Progenitor cell of endocrine pancreas (in vitro differentiated cells): ENCODE measurements around the gene ZBTB21. TPM values are rescaled to one million over a fixed set of nuclear protein-coding genes. Genes with fewer than 3 reads are reported as not detected.

Source experiments
- DNase-seq: peaks from one replicate; pipeline ENCODE4 v3.0.0; 2021; ENCODE audit warnings: low spot score; ENCODE audit not compliant: unreplicated experiment
- H3K27ac Mint-ChIP-seq: 2 replicates; pipeline ENCODE4 v1.8.0; 2021; ENCODE audit warnings: mild to moderate bottlenecking, moderate library complexity, mixed read lengths
- H3K27me3 Mint-ChIP-seq: 2 replicates; pipeline ENCODE4 v1.8.0; 2021; ENCODE audit warnings: mixed read lengths
- H3K36me3 Mint-ChIP-seq: 2 replicates; pipeline ENCODE4 v1.8.0; 2022; ENCODE audit warnings: mixed read lengths; ENCODE audit not compliant: insufficient read depth
- H3K4me1 Mint-ChIP-seq: 2 replicates; pipeline ENCODE4 v1.8.0; 2021; ENCODE audit warnings: low read depth, mixed read lengths
- H3K4me3 Mint-ChIP-seq: 2 replicates; pipeline ENCODE4 v1.8.0; 2021; ENCODE audit warnings: low read depth, mild to moderate bottlenecking, moderate library complexity, mixed read lengths
- H3K9me3 Mint-ChIP-seq: 2 replicates; pipeline ENCODE4 v1.8.0; 2021; ENCODE audit warnings: low read depth, mixed read lengths
- total RNA-seq: library from RNA; stranded (reverse); gene quantifications from 2 replicates; pipeline ENCODE4 v1.2.1, GENCODE V29; 2021
- TF ChIP-seq, protein P1 (sequence below): fragments of 200-600 bp; sonication (generic); IDR thresholded peaks from one replicate; pipeline ENCODE4 v1.5.0; 2021; ENCODE audit warnings: antibody characterized with exemption, mild to moderate bottlenecking; ENCODE audit not compliant: unreplicated experiment

ZBTB21 gene
- total RNA-seq, 1 donor from 2014 or later, result 15.7 TPM

DNA sequence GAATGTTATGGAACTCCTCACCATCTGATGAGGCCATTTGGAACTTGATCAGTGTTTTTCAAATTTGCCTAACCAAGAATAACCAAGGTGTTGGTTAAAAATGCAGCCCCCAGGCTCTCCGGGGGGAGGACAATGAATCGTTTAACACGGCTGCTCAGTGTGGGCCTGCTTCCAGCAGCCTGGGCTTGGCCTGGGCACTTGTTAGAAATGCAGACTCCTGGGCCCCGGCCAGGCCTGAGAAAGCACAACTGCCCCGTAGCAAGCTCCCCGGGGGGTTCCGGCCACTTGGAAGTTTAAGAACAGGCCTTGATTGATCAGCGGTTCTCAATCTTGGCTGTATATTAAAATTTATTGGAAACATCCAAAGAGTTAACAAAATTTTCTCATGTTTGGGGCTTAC lies 33.5 kb downstream of the ZBTB21 start:
- H3K27ac Mint-ChIP-seq, result no peak overlapping the region
- TF ChIP-seq, protein P1, sequence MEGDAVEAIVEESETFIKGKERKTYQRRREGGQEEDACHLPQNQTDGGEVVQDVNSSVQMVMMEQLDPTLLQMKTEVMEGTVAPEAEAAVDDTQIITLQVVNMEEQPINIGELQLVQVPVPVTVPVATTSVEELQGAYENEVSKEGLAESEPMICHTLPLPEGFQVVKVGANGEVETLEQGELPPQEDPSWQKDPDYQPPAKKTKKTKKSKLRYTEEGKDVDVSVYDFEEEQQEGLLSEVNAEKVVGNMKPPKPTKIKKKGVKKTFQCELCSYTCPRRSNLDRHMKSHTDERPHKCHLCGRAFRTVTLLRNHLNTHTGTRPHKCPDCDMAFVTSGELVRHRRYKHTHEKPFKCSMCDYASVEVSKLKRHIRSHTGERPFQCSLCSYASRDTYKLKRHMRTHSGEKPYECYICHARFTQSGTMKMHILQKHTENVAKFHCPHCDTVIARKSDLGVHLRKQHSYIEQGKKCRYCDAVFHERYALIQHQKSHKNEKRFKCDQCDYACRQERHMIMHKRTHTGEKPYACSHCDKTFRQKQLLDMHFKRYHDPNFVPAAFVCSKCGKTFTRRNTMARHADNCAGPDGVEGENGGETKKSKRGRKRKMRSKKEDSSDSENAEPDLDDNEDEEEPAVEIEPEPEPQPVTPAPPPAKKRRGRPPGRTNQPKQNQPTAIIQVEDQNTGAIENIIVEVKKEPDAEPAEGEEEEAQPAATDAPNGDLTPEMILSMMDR, result no peak
- no peak overlapping the region for H3K4me3 Mint-ChIP-seq
- no peaks in the 10 kb centered on the region for H3K36me3 Mint-ChIP-seq
- no peaks in the 10 kb centered on the region for H3K4me1 Mint-ChIP-seq
- H3K27me3 Mint-ChIP-seq, result no peaks in the 10 kb centered on the region
- DNase-seq, result no peak
- peaks cover 6% of the 10 kb centered on the region for H3K9me3 Mint-ChIP-seq

DNA sequence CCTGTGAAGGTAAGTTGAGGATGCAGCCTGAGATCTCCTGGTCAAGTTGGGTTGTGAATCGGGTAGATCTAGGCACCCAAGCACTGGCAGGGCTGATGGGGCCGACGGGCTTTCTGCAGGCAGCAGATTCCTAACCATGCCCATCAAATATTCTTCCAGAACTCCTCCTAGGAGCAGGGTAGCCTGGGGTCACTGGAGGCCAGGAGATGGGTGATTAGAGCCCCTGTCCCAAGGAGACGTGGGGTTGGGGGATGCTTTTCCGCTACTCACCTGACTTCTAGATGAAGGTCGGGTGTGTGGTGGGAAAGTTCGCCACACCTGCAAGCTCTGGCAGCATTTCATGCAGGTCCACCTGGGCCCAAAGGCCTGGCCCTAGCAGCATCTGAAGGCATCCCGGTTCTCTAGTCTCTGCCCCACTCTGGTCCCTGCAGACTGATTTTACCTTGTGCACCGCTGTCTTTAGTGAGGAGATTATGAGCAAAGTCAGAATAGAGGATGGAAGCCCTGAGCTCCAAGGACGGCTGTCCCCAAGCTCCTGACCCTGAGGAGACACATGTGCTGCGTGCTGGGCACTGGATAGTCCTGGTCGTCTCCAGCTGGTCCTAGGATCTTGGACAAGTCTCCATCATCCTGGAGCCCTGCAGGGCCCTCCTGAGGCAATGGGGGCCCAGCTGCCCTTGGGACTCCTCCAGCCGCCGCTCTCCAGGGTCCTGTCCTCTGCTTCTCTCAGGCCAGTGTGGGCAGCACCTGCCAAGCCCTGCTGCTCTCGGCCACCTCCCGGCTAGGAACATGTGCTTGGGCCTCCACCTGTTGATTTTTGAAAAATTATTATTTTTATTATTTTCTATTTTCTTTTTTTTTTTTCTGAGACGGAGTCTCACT lies 34.5 kb downstream of the ZBTB21 start:
- DNase-seq, result no peak
- Mint-ChIP-seq H3K4me1 (no peaks in the 10 kb centered on the region), H3K36me3 (no peaks in the 10 kb centered on the region), H3K27ac (no peak overlapping the region), H3K4me3 (no peak overlapping the region), H3K27me3 (no peaks in the 10 kb centered on the region), H3K9me3 (peaks cover 6% of the 10 kb centered on the region)
- TF ChIP-seq, protein P1, result no peak

DNA sequence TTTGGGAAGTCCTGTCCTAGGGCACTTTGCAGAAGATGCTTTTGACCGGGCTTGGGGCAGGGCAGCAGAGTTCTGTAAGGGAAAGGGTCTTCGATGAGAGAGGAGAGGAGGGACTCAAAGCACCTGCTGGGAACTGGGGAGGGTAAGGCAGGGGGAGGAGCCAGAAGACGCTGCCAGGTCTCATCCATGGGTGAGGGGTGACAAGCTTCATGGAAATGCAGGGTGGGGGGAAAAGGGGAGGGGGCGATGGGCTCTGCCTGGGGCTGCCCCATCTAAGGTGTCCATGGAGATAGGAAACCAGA lies 35.5 kb downstream of the ZBTB21 start:
- Mint-ChIP-seq H3K9me3 (peaks cover 6% of the 10 kb centered on the region), H3K36me3 (no peaks in the 10 kb centered on the region)
- TF ChIP-seq, protein P1, result no peak

DNA sequence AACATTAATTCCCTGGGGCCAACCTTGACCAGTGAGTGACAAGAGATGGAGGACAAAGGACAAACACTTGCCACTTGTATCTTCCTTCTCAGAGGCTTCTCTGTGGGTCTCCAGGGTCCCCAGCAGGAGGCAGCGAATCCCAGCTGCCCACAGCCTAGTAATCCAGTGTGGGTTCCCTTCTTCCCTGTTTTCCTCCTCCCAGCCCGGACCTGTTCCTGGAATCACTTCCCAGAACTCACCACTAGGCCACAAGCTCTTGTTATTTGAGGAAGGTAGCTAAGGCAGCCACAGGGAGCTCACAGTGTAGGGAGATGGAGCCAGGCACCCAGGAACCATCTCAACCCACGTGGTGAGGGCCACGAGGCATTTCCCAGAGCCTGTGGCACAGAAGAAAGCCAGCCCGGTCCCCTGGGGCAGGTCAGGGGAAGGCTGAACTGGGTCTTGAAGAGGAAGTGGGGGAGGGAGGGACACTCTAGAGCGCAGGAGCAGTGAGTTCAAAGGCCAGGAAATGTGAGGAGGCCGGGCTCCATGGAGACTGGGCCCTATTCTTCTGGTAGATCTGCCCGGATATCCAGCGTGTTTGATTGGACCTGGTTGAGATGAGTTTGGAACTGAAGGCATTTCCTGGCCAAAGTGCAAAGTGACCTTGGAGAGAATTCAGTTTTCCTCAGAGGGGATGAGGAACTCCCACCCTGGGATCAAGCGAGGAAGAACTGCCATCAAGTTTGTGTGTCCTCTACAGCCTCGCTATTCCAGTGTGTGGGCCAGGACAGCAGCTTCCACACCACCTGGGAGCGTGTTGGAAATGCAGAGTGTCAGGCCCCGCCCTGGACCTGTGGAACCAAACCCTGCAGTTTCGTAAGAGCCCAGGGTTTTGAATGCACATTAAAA lies 36.1 kb downstream of the ZBTB21 start:
- no peak for DNase-seq
- H3K27ac Mint-ChIP-seq, result no peak overlapping the region
- H3K36me3 Mint-ChIP-seq, result no peaks in the 10 kb centered on the region
- H3K4me1 Mint-ChIP-seq, result no peaks in the 10 kb centered on the region
- TF ChIP-seq, protein P1, result peak; percentile 19
- peaks cover under 1% of the 10 kb centered on the region for H3K9me3 Mint-ChIP-seq
- H3K27me3 Mint-ChIP-seq, result no peaks in the 10 kb centered on the region
- H3K4me3 Mint-ChIP-seq, result no peak overlapping the region

More for the DNA sequence above, 35.5 kb downstream of the ZBTB21 start:
- Mint-ChIP-seq H3K27me3 (no peaks in the 10 kb centered on the region), H3K27ac (no peak overlapping the region), H3K4me1 (no peaks in the 10 kb centered on the region), H3K4me3 (no peak overlapping the region)
- DNase-seq, result no peak

DNA sequence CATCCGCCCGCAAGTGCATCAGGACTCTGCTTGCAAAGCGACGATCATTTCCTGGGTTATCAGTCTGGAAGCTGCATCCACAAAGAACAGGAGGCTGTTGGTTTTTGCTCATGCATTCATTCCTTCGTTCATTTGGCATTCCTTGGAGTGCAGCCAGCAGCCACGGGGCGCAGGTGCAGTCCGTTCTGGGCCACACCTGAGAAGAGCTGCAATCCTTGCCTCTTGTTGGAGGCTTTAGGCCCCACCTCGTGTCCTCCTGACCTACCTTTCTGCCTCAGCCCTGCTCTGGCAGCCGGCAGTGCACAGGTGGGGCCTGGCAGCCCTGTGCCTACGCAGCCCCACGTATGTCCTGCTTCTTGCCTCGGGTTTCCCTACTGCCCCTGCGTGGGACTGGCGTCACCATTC lies 36.7 kb downstream of the ZBTB21 start:
- Mint-ChIP-seq H3K27ac (no peak overlapping the region), H3K36me3 (no peaks in the 10 kb centered on the region), H3K9me3 (no peaks in the 10 kb centered on the region), H3K4me3 (no peak overlapping the region), H3K4me1 (peaks cover 2% of the 10 kb centered on the region), H3K27me3 (no peaks in the 10 kb centered on the region)
- TF ChIP-seq, protein P1, result no peak
- no peak for DNase-seq
